K562 (cell line): Measurements from ENCODE around the gene GLMN. TPM values are rescaled to one million over a fixed set of nuclear protein-coding genes. Genes with fewer than 3 reads are reported as not detected.

ENCODE experiments used
- ATAC-seq: fragments of 200-7000 bp; cut with Tn5 transposase; 3 replicates; pipeline ENCODE4 v1.9.1; 2020; ENCODE audit warnings: moderate library complexity
- BruUV-seq: library from RNA; stranded (reverse); fragments of 400-500 nt; replicated peaks from 2 replicates; lab custom pipeline; 2021; lab: Mats Ljungman, UMichigan
- CTCF ChIA-PET: fragments of 300-600 bp; formaldehyde crosslinking; extraction: SDS; loops from one replicate; lab custom pipeline; 2021; ENCODE audit warnings: low intra/inter-chr PET ratio; lab: Yijun Ruan, JAX
- POLR2A ChIA-PET: fragments of 300-600, 350-650 bp; sonication (Branson Sonifier 250); formaldehyde crosslinking; extraction: SDS; loops from one replicate; lab custom pipeline; 2021; ENCODE audit warnings: antibody characterized with exemption, inconsistent platforms; lab: Yijun Ruan, JAX
- DNase-seq, 4 experiments: peaks; one replicate each; pipeline versions ENCODE4 v3.0.0 to v3.0.0-alpha.2; 2011 to 2018; ENCODE audit warnings: low spot score in 3 of 4, mixed read lengths in 3 of 4; ENCODE audit errors: extremely low read depth in 1 of 4
- FAIRE-seq: peaks from 2 replicates; lab custom pipeline; 2011; peaks lifted over from hg19 to GRCh38; lab: Jason Lieb, UNC
- H2AFZ ChIP-seq: 2 replicates; pipeline ENCODE4 v1.6.0; 2011; ENCODE audit warnings: low read depth, low read length, control low read depth, inconsistent platforms
- H3K27ac ChIP-seq: fragments of 200-600 bp; 3 replicates; pipeline ENCODE4 v1.8.0; 2011; ENCODE audit warnings: low read depth, mild to moderate bottlenecking, control low read depth, inconsistent platforms, low read length, moderate library complexity, mixed read lengths; ENCODE audit errors: extremely low read depth
- H3K27me3 ChIP-seq, 2 experiments: fragments of 300-600 bp in 1 of 2; 2 replicates in 1 of 2; 3 replicates in 1 of 2; pipeline versions ENCODE4 v1.6.0 to v1.8.0; 2011; ENCODE audit warnings: inconsistent platforms in 2 of 2, low read length in 2 of 2, mild to moderate bottlenecking in 1 of 2, mixed read lengths in 1 of 2, moderate library complexity in 1 of 2; ENCODE audit not compliant: control insufficient read depth in 2 of 2, insufficient read depth in 2 of 2
- H3K36me3 ChIP-seq: fragments of 300-600 bp; 3 replicates; pipeline ENCODE4 v1.8.0; 2011; ENCODE audit warnings: mild to moderate bottlenecking, low read length, inconsistent platforms; ENCODE audit not compliant: control insufficient read depth, insufficient read depth
- H3K4me1 ChIP-seq, 2 experiments: fragments of 200-600 bp in 1 of 2; replicated peaks in 1 of 2; 2 replicates in 1 of 2; 3 replicates in 1 of 2; pipeline versions ENCODE4 v1.5.1 to v1.8.0; 2011; ENCODE audit warnings: inconsistent platforms in 2 of 2, low read length in 2 of 2, mild to moderate bottlenecking in 1 of 2, mixed read lengths in 1 of 2, moderate library complexity in 1 of 2; ENCODE audit not compliant: control insufficient read depth in 2 of 2, insufficient read depth in 2 of 2
- H3K4me2 ChIP-seq: 2 replicates; pipeline ENCODE4 v1.6.1; 2011; ENCODE audit warnings: low read length, control low read depth, inconsistent platforms, mixed read lengths; ENCODE audit not compliant: insufficient read depth
- H3K4me3 ChIP-seq: fragments of 200-600 bp; sonication (generic), shearing (Covaris generic); 2 replicates; pipeline ENCODE4 v1.5.1; 2016; ENCODE audit warnings: control low read depth, inconsistent platforms
- H3K79me2 ChIP-seq: fragments of 200-600 bp; 3 replicates; pipeline ENCODE4 v1.8.0; 2011; ENCODE audit warnings: low read length, inconsistent platforms; ENCODE audit not compliant: control insufficient read depth, insufficient read depth
- H3K9ac ChIP-seq, 2 experiments: 2 replicates each; pipeline versions ENCODE4 v1.6.0 to v1.6.1; 2011; ENCODE audit warnings: low read depth in 2 of 2, low read length in 2 of 2, control low read depth in 1 of 2, inconsistent platforms in 1 of 2, mild to moderate bottlenecking in 1 of 2, mixed read lengths in 1 of 2; ENCODE audit not compliant: insufficient read depth in 1 of 2
- H3K9me1 ChIP-seq: one replicate; pipeline ENCODE4 v1.6.0; 2011; ENCODE audit warnings: inconsistent platforms, mild to moderate bottlenecking, low read length, moderate library complexity; ENCODE audit not compliant: control insufficient read depth, insufficient read depth
- H3K9me3 ChIP-seq: replicated peaks from 2 replicates; pipeline ENCODE4 v1.5.1; 2011; ENCODE audit warnings: low read depth, low read length, inconsistent platforms; ENCODE audit not compliant: control insufficient read depth, insufficient read depth
- H4K20me1 ChIP-seq: replicated peaks from 2 replicates; pipeline ENCODE4 v1.6.1; 2011; ENCODE audit warnings: low read length, inconsistent platforms, mixed read lengths; ENCODE audit not compliant: control insufficient read depth, insufficient read depth
- ATF3 ChIP-seq, 2 experiments: fragments of 450-650 bp in 1 of 2; sonication (generic) in 1 of 2; formaldehyde crosslinking in 1 of 2; IDR thresholded peaks in 1 of 2; conservative IDR thresholded peaks in 1 of 2; 2 replicates each; pipeline versions ENCODE4 v1.6.1 to v1.8.1; 2016 to 2023; ENCODE audit warnings: mild to moderate bottlenecking in 2 of 2, moderate library complexity in 2 of 2, inconsistent platforms in 1 of 2, missing genetic modification reagents in 1 of 2
- CEBPB ChIP-seq: fragments of 450-650 bp; IDR thresholded peaks from 2 replicates; pipeline ENCODE4 v1.6.1; 2016; ENCODE audit warnings: missing genetic modification characterization, missing compliant biosample characterization
- CEBPG ChIP-seq, 3 experiments: fragments of 200-800 bp in 1 of 3; sonication (Bioruptor generic) in 1 of 3; sonication (generic) in 1 of 3; formaldehyde crosslinking in 1 of 3; IDR thresholded peaks in 2 of 3; conservative IDR thresholded peaks in 1 of 3; 2 replicates each; pipeline versions ENCODE4 v1.6.1 to v1.8.0; 2016 to 2022; ENCODE audit warnings: missing compliant biosample characterization in 2 of 3, missing genetic modification characterization in 2 of 3, mild to moderate bottlenecking in 1 of 3, missing genetic modification reagents in 1 of 3
- CTCF ChIP-seq, 3 experiments: IDR thresholded peaks in 2 of 3; conservative IDR thresholded peaks in 1 of 3; 2 replicates each; pipeline ENCODE4 v1.5.1; 2011 to 2012; ENCODE audit warnings: low read length in 3 of 3, mild to moderate bottlenecking in 3 of 3, control low read depth in 2 of 3, improper control_type of control experiment in 1 of 3, inconsistent platforms in 1 of 3, low read depth in 1 of 3, mixed read lengths in 1 of 3, moderate library complexity in 1 of 3; ENCODE audit not compliant: insufficient read depth in 2 of 3
- DEAF1 ChIP-seq: fragments of 450-650 bp; formaldehyde crosslinking; IDR thresholded peaks from 2 replicates; pipeline ENCODE4 v1.4.0; 2020; ENCODE audit warnings: mild to moderate bottlenecking, moderate library complexity
- NFIC ChIP-seq: fragments of 450-650 bp; IDR thresholded peaks from 2 replicates; pipeline ENCODE4 v1.6.1; 2017; ENCODE audit warnings: mild to moderate bottlenecking, inconsistent platforms
- RAD21 ChIP-seq, 2 experiments: fragments of 250-450 bp in 1 of 2; fragments of 450-650 bp in 1 of 2; sonication (Bioruptor Pico) in 1 of 2; formaldehyde crosslinking in 1 of 2; IDR thresholded peaks in 1 of 2; conservative IDR thresholded peaks in 1 of 2; 2 replicates each; pipeline versions ENCODE4 v1.4.0 to v1.8.0; 2020 to 2022; ENCODE audit warnings: mild to moderate bottlenecking in 2 of 2, moderate library complexity in 1 of 2
- SAFB2 ChIP-seq: fragments of 200-400 bp; formaldehyde crosslinking; IDR thresholded peaks from 2 replicates; pipeline ENCODE4 v1.6.1; 2018; ENCODE audit warnings: borderline replicate concordance, low read length, low read depth, moderate library complexity; ENCODE audit not compliant: severe bottlenecking
- SMAD2 ChIP-seq: fragments of 150-350 bp; IDR thresholded peaks from 2 replicates; pipeline ENCODE4 v1.6.1; 2014; ENCODE audit warnings: low read depth, mild to moderate bottlenecking, low read length
- SMC3 ChIP-seq: conservative IDR thresholded peaks from 2 replicates; pipeline ENCODE4 v1.6.1; 2011; ENCODE audit warnings: low read depth, low read length, improper control_type of control experiment; ENCODE audit not compliant: insufficient read depth
- in situ Hi-C: fragments of 300-500 bp; cut with MboI; formaldehyde crosslinking; loops from 4 replicates; pipeline ENCODE4 v1.15.0; 2018; ENCODE audit warnings: inconsistent platforms, mixed read lengths
- intact Hi-C: fragments of 100-400 bp; cut with micrococcal nuclease; formaldehyde crosslinking; loops from 2 replicates; pipeline ENCODE4 v1.14.2; 2022
- polyA plus RNA-seq, 8 experiments: library from polyadenylated mRNA; depleted of rRNA in 4 of 8; stranded (reverse) in 5 of 8; unstranded in 3 of 8; fragments of >200 nt; fragmentation: Nextera tagmentation in 2 of 8; fragmentation: Illumina TruSeq in 1 of 8; extraction: Ambion mirVana in 2 of 8; extraction: Trizol in 1 of 8; gene quantifications; 2 replicates each; pipeline versions ENCODE4 v1.2.1 to v1.2.3, GENCODE V29; 2011 to 2014; ENCODE audit warnings: inconsistent platforms in 1 of 8, missing spikeins in 1 of 8
- total RNA-seq, 7 experiments: library from RNA; depleted of rRNA in 6 of 7; stranded (reverse); fragments of >200 nt in 6 of 7; fragmentation: Illumina TruSeq in 2 of 7; extraction: Trizol in 2 of 7; gene quantifications; 2 replicates each; pipeline versions ENCODE4 v1.2.1 to v1.2.3, GENCODE V29; 2011 to 2021; ENCODE audit warnings: low replicate concordance in 1 of 7

The GLMN gene
- total and polyA plus RNA-seq, 9 of the 15 experiments (the other 6 are each of a cell fraction or from before 2014, with no cell fraction given) = 13.0 to 24.8 (median 19.0) TPM

GRCh38 chr1:92310185-92310597 is 11.4 kb upstream of the GLMN start:
- intact Hi-C loops (loop anchor here (1.0 to 10.0 kb wide), 4 partner anchors 135 to 525 kb away; partner anchors contain the start of gene RPL5), in situ Hi-C loops (loop anchor here (5.0 kb wide), 1 partner anchor 307 kb away; no protein-coding TSS in a partner anchor)
- H2AFZ ChIP-seq = no peak overlapping the region
- H3K9me1 ChIP-seq = no peaks in the 10 kb centered on the region
- no peak overlapping the region for H3K4me2 ChIP-seq
- H3K9me3 ChIP-seq = no peaks in the 10 kb centered on the region
- ChIA-PET POLR2A (interaction anchor here (0.6 kb wide), 1 partner anchor 522 kb away, joined by 3 read pairs; no protein-coding TSS in a partner anchor), CTCF (interaction anchor here (0.6 to 2.2 kb wide), 3 partner anchors 176 to 313 kb away, joined by 3 to 11 read pairs (median 6); partner anchors contain the start of gene GFI1)
- BruUV-seq = no TSS peak
- peaks cover 37% of the 10 kb centered on the region; the same call in 1 of the 3 replicates for H3K36me3 ChIP-seq
- FAIRE-seq (no peak), ATAC-seq (peak; percentile 80), DNase-seq (peak in 2 of 4 experiments; percentile 32 to 42)
- no peak overlapping the region for H3K9ac ChIP-seq
- no peak overlapping the region for H3K27ac ChIP-seq
- H3K79me2 ChIP-seq = no peaks in the 10 kb centered on the region
- H4K20me1 ChIP-seq = no peaks in the 10 kb centered on the region; the same call in 1 of the 2 replicates
- no peaks in the 10 kb centered on the region for H3K27me3 ChIP-seq
- no peaks in the 10 kb centered on the region for H3K4me1 ChIP-seq
- no peak overlapping the region for H3K4me3 ChIP-seq
- TF ChIP-seq NFIC = no peak
- TF ChIP-seq SMAD2 = no peak
- peak; percentile 82 to 88 for TF ChIP-seq RAD21 (CRISPR knock-in tag; conservative IDR thresholded peaks at IDR 0.05 in 1 of 2, IDR thresholded peaks at IDR 0.05 in 1 of 2)
- TF ChIP-seq CEBPG (CRISPR knock-in tag; IDR thresholded peaks at IDR 0.05) = no peak
- peak in 1 of 2 experiments; percentile 44; a peak in 1 of 4 replicates for TF ChIP-seq CEBPG (tag; conservative IDR thresholded peaks at IDR 0.05 in 1 of 2, IDR thresholded peaks at IDR 0.05 in 1 of 2)
- TF ChIP-seq SAFB2 = no peak
- TF ChIP-seq DEAF1 = peak; percentile 74
- peak in 2 of 3 experiments; percentile 38 to 71; a peak in 3 of 6 replicates for TF ChIP-seq CTCF (IDR thresholded peaks at IDR 0.05 in 2 of 3, conservative IDR thresholded peaks at IDR 0.05 in 1 of 3; ENCODE audit: insufficient read depth in 2 of 3, low read depth in 1 of 3, low read length in 3 of 3)
- peak; percentile 36; the same call in 1 of the 2 replicates for TF ChIP-seq SMC3
- peak; percentile 70 for TF ChIP-seq ATF3 (IDR thresholded peaks at IDR 0.05)
- TF ChIP-seq ATF3 (CRISPR knock-in tag; conservative IDR thresholded peaks at IDR 0.05) = no peak
- peak; percentile 7; the same call in 1 of the 2 replicates for TF ChIP-seq CEBPB (tag)
